ENCODE results near the gene SPG7.
A peak's percentile ranks its signal among the peaks of the same experiment; 100 is the strongest.
"Not testable (repeated sequence)": the region's sequence is repeated elsewhere in the genome, so short reads cannot be mapped to it uniquely, and the experiment has no call there.

The SPG7 gene

DNA sequence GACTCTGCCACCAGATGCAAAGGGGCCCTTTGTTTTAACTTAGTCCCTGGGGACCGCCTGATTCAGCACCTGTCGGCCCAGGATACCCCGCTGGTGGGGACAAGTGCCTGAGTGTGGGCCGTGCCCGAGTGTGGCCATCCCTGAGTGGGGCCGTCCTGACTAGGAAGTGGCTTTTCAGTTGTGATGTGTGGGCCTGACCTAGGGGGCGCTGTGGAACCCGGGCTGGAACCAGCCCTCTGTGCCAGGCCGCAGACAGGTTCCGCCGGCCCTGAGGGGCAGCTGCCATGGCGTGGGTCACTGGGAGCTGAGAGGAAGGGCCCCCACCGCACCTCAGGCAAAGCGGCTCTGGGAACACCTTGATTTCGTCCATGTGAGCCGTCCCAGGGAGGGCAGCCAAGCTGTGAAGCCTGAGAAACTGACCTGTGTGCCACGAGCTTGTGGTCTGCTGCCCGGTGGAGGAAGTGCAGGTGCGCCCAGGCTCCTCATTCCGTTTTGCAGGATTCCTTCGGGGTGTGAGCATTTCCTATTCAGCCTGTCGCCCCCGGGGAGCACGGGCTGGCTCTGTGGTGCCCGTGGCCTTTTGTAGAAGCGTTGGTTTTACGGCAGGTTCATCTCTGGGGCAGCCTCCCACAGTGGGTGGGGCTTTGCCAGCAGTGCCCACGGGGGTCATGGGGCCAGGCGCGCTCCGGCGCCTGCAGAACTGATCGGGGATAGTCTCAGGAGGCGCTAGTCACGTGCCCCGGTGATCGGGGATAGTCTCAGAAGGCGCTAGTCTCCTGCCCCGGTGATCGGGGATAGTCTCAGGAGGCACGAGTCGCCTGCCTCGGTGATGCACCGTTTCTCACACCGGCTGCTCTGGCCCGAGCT, 57.5 kb downstream of the SPG7 start:
- peak; percentile 30 for DNase-seq

GRCh38 chr16:89567656-89568594, 59.7 kb downstream of the SPG7 start:
- DNase-seq: no peak

DNA sequence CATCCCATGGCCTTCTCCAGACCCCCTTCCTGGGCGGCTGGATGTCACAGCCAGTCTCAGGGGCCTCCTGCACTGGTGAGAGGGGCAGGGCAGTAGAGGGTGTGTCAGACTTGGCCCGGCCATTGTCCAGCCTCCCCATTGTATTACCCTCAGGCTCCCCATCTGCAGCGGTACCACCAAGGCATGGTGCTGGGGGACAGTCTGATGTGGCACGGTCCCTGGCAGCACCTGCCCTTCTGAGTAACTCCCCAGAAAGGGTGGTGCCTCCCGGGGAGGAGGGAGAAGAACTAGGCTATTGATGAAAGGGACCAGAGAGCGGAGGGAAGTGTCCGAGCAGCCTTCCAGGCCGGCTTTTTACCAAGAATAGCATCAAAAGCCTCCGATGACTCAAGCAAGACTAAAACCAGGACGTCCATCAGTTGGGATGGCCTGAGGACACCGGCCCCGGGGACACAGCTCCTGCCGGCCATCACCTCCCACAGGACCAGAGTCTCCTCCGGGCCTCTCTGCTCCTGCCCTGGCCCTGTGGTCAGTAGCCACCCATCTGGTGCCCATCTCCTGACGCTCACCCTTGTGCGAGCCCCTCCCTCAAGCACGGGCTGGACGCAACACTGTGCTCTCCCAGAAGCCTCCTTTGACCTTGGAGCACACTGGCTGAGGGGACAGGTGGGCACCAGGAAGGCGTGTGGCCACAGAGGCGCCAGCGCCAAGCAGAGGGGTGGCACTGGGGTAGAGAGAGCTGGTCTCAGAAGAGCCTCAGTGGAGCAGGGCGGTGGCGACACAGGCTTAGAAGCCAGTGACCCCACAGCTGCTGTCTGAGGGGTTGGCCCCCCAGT, 61.5 kb downstream of the SPG7 start:
- no peak for DNase-seq

GRCh38 chr16:89570342-89570923, 62.2 kb downstream of the SPG7 start:
- no peak for DNase-seq

DNA sequence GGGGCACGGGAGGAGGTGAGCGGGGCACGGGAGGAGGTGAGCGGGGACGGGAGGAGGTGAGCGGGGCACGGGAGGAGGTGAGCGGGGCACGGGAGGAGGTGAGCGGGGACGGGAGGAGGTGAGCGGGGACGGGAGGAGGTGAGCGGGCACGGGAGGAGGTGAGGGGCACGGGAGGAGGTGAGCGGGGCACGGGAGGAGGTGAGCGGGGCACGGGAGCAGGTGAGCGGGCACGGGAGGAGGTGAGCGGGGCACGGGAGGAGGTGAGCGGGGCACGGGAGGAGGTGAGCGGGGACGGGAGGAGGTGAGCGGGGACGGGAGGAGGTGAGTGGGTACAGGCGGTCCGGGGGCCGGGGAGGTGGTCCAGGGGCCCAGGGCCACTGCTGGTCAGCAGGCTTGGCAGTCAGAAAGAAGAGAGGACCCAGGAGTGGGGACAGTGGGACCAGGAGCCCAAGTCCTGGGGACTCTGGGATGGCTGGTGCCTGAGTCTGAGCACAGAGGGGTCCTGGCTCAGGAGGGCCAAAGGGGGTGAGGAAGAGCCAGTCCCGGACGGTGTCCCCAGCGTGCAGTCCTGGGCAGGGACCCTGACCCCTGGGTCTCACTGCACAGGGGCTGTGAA, 62.9 kb downstream of the SPG7 start:
- DNase-seq: not testable (repeated sequence)

DNA sequence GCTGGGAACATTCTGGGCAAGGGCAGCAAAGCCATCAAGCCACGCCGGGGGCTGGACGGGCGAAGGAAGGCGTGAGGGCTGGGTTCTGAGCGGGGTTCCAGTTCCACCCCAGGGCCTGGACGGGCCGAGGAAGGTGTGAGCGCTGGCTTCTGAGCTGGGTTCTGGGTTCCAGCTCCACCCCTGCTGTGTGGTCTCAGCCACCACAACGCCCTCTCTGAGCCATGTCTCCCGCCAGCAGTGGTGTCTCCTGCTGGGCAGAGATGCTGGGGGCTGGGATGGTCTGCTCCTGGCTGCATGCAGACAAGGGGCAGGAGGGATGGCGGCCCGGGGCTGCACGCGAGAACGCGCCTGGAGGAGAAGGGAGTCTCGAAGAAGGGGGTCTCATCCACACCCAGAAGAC, 63.4 kb downstream of the SPG7 start:
- no peak for DNase-seq

- DNase-seq: no peak
These were observed 63.9 kb downstream of the SPG7 start for GRCh38 chr16:89572073-89572484.

- no peak for DNase-seq
These were observed 64.4 kb downstream of the SPG7 start for GRCh38 chr16:89572485-89573205.

GRCh38 chr16:89573826-89574680, 65.8 kb downstream of the SPG7 start:
- DNase-seq: no peak

DNA sequence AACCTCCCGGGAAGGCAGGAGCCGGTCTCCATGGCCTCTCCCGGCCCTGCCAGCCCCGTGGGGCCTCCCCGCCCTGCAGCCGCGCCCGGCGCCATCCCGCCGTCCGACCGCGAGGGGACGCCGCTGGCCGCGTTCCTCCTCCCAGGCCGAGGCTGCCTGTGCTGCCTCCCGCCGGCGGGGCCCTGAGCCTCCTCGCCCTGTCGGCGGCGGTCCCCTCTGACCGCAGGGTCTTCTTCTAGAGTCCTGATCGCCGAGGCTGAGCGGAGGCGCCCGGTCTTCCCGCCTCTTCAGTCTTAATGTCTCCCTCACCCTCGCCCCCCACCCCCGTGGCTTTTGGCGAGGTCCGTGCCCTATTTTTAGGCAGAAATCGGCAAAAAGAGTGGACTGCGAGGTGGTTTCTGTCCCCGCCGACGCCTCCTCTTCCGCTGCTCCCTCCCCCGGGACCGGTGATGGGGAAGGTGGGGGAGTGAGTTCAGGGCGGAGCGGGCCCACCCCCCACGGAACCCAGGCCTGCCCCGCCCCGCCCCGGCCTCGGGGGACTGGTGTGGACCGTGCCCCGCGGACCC, 66.6 kb downstream of the SPG7 start:
- DNase-seq: peak; percentile 81

- peak; percentile 41 for DNase-seq
These were observed 67.3 kb downstream of the SPG7 start, which contains the start of gene CPNE7 for GRCh38 chr16:89575247-89576152. TSS of gene CPNE7 (plus strand) at chr16:89575758. CDS start at chr16:89575898, 140 bp downstream.

- DNase-seq: no peak
These were observed 68.2 kb downstream of the SPG7 start for GRCh38 chr16:89576153-89577054.

DNA sequence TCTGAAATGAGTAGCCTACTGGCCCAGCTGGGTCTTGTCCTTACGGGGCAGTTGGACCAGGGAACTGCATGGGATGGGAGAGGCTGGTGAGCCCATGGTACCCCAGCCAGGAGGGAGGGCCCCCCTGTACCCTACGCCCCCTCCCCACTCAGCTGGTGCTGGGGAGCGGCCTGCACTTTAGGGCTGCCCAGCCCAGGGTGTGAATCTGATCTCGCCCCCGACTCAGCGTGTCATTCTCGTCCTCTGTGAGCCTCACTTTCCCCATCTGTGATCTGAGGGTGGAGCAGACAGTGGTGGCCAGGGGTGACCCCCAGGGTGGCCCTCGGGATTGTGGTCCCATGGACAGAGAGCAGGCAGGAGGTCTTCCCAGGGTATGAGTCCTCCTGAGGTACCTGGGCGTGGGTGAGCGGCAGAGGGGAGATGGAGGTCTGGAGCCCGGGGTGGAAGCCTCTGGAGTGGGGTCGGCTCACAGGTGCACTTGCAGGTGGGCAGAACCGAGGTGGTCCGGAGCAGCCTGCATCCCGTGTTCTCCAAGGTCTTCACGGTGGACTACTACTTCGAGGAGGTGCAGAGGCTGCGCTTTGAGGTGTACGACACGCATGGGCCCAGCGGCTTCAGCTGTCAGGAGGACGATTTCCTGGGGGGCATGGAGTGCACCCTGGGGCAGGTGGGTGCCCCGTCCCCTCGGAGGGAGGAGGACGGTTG, 69.0 kb downstream of the SPG7 start:
- no peak for DNase-seq

- no peak for DNase-seq
These were observed 71.1 kb downstream of the SPG7 start for GRCh38 chr16:89579351-89579750.

GRCh38 chr16:89581045-89581695, 73.0 kb downstream of the SPG7 start:
- peak; percentile 98 for DNase-seq

DNA sequence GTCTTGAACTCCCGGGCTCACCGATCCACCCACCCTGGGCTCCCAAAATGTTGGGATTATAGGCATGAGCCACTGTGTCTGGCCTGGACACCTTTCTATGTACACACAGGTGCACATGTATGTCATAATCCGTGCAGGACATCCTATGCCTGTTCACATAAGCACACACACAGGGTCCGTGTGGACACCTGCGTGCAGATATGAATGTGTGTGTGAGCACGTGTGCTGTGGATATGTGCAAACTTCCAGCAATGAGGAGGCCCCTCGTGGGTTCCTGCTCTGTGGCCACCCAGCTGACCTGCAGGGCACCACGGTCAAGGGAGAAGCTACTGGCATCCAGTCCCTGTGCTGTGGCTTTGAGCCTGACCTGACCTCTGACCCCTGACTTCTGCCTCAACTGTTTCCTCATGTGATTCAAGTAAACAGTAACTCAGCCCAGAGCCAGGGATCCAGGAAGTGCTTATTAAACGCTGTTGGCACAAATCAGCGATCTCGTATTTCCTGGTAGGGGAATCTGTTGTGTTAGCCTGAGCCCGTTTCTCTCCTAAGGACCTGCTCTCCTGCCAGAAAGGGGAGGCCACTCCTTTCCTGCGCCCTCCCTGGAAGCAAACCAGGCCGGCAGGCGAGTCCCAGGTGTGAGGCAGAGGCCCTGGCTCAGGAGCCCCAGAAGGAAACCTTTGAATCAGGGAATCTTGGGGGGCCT, 73.8 kb downstream of the SPG7 start:
- DNase-seq: peak; percentile 81

Measured in HCEC 1CT (cell line).